SU-DHL-6 (cell line): ENCODE measurements around the gene AMMECR1L.

Experiments
- CTCF ChIP-seq: fragments of 200-600 bp; sonication (generic); IDR thresholded peaks from one replicate; pipeline ENCODE4 v1.5.1; 2017; ENCODE audit warnings: antibody characterized with exemption, mild to moderate bottlenecking, low read length, moderate library complexity; ENCODE audit not compliant: insufficient read depth, poor library complexity, severe bottlenecking
- EZH2phosphoT487 ChIP-seq: fragments of 200-600 bp; sonication (generic), shearing (Covaris generic); conservative IDR thresholded peaks from 2 replicates; pipeline ENCODE4 v1.6.1; 2018; ENCODE audit warnings: mild to moderate bottlenecking, antibody characterized with exemption, low read length, moderate library complexity, mixed read lengths

- TF ChIP-seq CTCF (no peak), EZH2phosphoT487 (no peak)
These were observed 2.0 kb upstream of the AMMECR1L start for GRCh38 chr2:127887776-127888130.
